Endothelial cell (in vitro differentiated cells): ENCODE data around the gene ARMC5. TPM values are rescaled to one million over a fixed set of nuclear protein-coding genes. Genes with fewer than 3 reads are reported as not detected.
"Not testable (repeated sequence)": the region's sequence is repeated elsewhere in the genome, so short reads cannot be mapped to it uniquely, and the experiment has no call there.

Experiments
- DNase-seq: peaks from one replicate; pipeline ENCODE4 v3.0.0; 2021; ENCODE audit warnings: low spot score
- H3K27ac Mint-ChIP-seq: one replicate; pipeline ENCODE4 v1.8.0; 2021; ENCODE audit warnings: mixed read lengths, inconsistent platforms; ENCODE audit not compliant: unreplicated experiment
- H3K27me3 Mint-ChIP-seq: one replicate; pipeline ENCODE4 v1.8.0; 2021; ENCODE audit warnings: mild to moderate bottlenecking, moderate library complexity, mixed read lengths, inconsistent platforms; ENCODE audit not compliant: unreplicated experiment
- H3K36me3 Mint-ChIP-seq: one replicate; pipeline ENCODE4 v1.8.0; 2021; ENCODE audit warnings: mild to moderate bottlenecking, low read depth, mixed read lengths, inconsistent platforms; ENCODE audit not compliant: unreplicated experiment
- H3K4me1 Mint-ChIP-seq: one replicate; pipeline ENCODE4 v1.8.0; 2021; ENCODE audit warnings: mild to moderate bottlenecking, mixed read lengths, inconsistent platforms; ENCODE audit not compliant: unreplicated experiment
- H3K4me3 Mint-ChIP-seq: one replicate; pipeline ENCODE4 v1.8.0; 2021; ENCODE audit warnings: mild to moderate bottlenecking, mixed read lengths, inconsistent platforms; ENCODE audit not compliant: unreplicated experiment
- H3K9me3 Mint-ChIP-seq: one replicate; pipeline ENCODE4 v1.8.0; 2021; ENCODE audit warnings: mixed read lengths, inconsistent platforms; ENCODE audit not compliant: unreplicated experiment
- CTCF ChIP-seq: fragments of 200-600 bp; sonication (generic); IDR thresholded peaks from one replicate; pipeline ENCODE4 v1.5.0; 2021; ENCODE audit warnings: antibody characterized with exemption; ENCODE audit not compliant: unreplicated experiment
- total RNA-seq: library from RNA; stranded (reverse); fragmentation: NEBNext Ultra II Directional; extraction: Animal tissue kit (Norgen Biotek cat#: 25700); gene quantifications from one replicate; pipeline ENCODE4 v1.2.1, GENCODE V29; 2021; ENCODE audit not compliant: unreplicated experiment

ARMC5 gene
- total RNA-seq, 1 donor from 2014 or later, result 15.9 TPM

- Mint-ChIP-seq H3K27me3 (peaks cover 23% of the 10 kb centered on the region), H3K36me3 (peaks cover 12% of the 10 kb centered on the region), H3K4me3 (no peak overlapping the region), H3K27ac (no peak overlapping the region), H3K4me1 (peaks cover 11% of the 10 kb centered on the region), H3K9me3 (no peaks in the 10 kb centered on the region)
- DNase-seq, result no peak
- TF ChIP-seq CTCF, result no peak
Measured at GRCh38 chr16:31478956-31479355, 19.7 kb downstream of the ARMC5 start.

GRCh38 chr16:31479751-31480150 is 20.4 kb downstream of the ARMC5 start:
- Mint-ChIP-seq H3K4me1 (peaks cover 11% of the 10 kb centered on the region), H3K36me3 (peaks cover 4% of the 10 kb centered on the region), H3K27me3 (peaks cover 27% of the 10 kb centered on the region), H3K9me3 (no peaks in the 10 kb centered on the region), H3K4me3 (no peak overlapping the region), H3K27ac (no peak overlapping the region)
- no peak for TF ChIP-seq CTCF
- no peak for DNase-seq

GRCh38 chr16:31480851-31481536 is 21.7 kb downstream of the ARMC5 start:
- DNase-seq, result no peak
- Mint-ChIP-seq H3K36me3 (no peaks in the 10 kb centered on the region), H3K4me1 (peaks cover 11% of the 10 kb centered on the region), H3K9me3 (no peaks in the 10 kb centered on the region), H3K27ac (no peak overlapping the region), H3K4me3 (no peak overlapping the region), H3K27me3 (peaks cover 28% of the 10 kb centered on the region)
- TF ChIP-seq CTCF, result no peak

GRCh38 chr16:31483081-31483480 is 23.8 kb downstream of the ARMC5 start, which contains the start of gene SLC5A2:
Gene SLC5A2 (plus strand): TSS chr16:31483123. CDS start chr16:31483137, 14 bp downstream.
- no peak for DNase-seq
- Mint-ChIP-seq H3K27me3 (peaks cover 27% of the 10 kb centered on the region), H3K9me3 (no peaks in the 10 kb centered on the region), H3K4me1 (peaks cover 5% of the 10 kb centered on the region), H3K4me3 (no peak within 1 kb of the TSS), H3K36me3 (no peaks in the 10 kb centered on the region), H3K27ac (no peak within 1 kb of the TSS)
- no peak for TF ChIP-seq CTCF

- H3K27ac Mint-ChIP-seq, result not testable (repeated sequence)
Measured at GRCh38 chr16:31484048-31484447, 24.7 kb downstream of the ARMC5 start.

More at GRCh38 chr16:31484048-31484447, 24.7 kb downstream of the ARMC5 start:
- Mint-ChIP-seq H3K4me3 (peak overlapping the region; percentile 21), H3K27me3 (peaks cover 24% of the 10 kb centered on the region)
- not testable (repeated sequence) for H3K36me3 Mint-ChIP-seq, H3K4me1 Mint-ChIP-seq, H3K9me3 Mint-ChIP-seq, DNase-seq
